T-helper 17 cell (primary cell): Measurements from ENCODE around the gene PNPLA1. TPM values are rescaled to one million over a fixed set of nuclear protein-coding genes. Genes with fewer than 3 reads are reported as not detected.
"Not testable (repeated sequence)": the region's sequence is repeated elsewhere in the genome, so short reads cannot be mapped to it uniquely, and the experiment has no call there.

Experiments used
- ATAC-seq: fragments of 150-1000 bp; cut with Tn5 transposase; 2 replicates; pipeline ENCODE4 v1.10.0; 2021; ENCODE audit warnings: mild to moderate bottlenecking, moderate library complexity
- DNase-seq, 3 donors: peaks; one replicate each; pipeline versions ENCODE4 v3.0.0 to v3.0.0-alpha.2; 2020 to 2021
- H3K9me3 ChIP-seq: one replicate; pipeline ENCODE4 v1.7.0; 2013; ENCODE audit warnings: low read length, mild to moderate bottlenecking; ENCODE audit not compliant: control insufficient read depth, poor library complexity, severe bottlenecking
- H3K27ac Mint-ChIP-seq: one replicate; pipeline ENCODE4 v1.8.0; 2022; ENCODE audit warnings: mild to moderate bottlenecking, moderate library complexity, mixed read lengths
- H3K27me3 Mint-ChIP-seq: one replicate; pipeline ENCODE4 v1.8.0; 2022; ENCODE audit warnings: mixed read lengths
- H3K36me3 Mint-ChIP-seq: one replicate; pipeline ENCODE4 v1.8.0; 2022; ENCODE audit warnings: low read depth, mixed read lengths
- H3K4me1 Mint-ChIP-seq: one replicate; pipeline ENCODE4 v1.8.0; 2022; ENCODE audit warnings: mild to moderate bottlenecking, mixed read lengths
- H3K4me3 Mint-ChIP-seq: one replicate; pipeline ENCODE4 v1.8.0; 2022; ENCODE audit warnings: mild to moderate bottlenecking, moderate library complexity, mixed read lengths
- total RNA-seq, 4 donors: library from RNA in 2 of 4; stranded (reverse) in 2 of 4; gene quantifications; one replicate each; pipeline ENCODE4 v1.2.3 and lab custom pipeline; 2022 to 2026

The PNPLA1 gene
- total RNA-seq, 2 donors from 2014 or later, result 0.15 TPM; not detected in 1

DNA sequence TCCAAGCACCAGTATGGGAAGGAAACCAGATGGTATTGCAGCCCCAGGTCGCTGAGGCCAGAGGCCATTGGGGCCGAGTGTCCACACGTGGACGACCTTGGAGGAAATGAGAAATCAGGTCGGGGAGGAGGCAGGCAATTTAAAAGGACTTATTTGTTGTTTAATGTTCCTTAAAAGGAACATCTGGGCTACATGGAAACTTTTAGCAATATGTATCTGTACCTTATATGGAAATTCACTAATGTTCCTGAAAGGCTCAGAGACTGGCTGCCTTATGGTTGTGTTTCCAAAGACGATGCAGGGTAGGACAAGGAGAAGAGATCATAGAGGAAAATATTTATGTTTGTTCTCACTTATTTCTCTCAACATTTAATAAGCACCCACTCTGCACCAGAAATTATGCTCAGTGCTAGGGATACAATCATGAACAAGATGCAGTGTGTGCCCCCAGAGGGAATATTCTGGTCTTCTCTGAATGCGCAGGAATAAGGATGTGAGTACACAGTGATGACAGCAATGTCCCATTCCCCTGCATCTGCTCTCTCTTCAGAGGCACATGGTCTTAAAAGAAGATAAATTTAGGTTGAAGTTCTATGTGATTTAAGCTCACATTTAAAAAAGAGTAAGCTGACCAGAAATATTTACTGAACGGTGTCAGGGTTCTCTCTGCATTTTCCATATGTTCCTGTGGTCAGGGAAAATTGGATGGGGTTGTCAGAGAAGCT lies 63.5 kb downstream of the PNPLA1 start:
- no peaks in the 10 kb centered on the region for H3K9me3 ChIP-seq
- Mint-ChIP-seq H3K27ac (no peak overlapping the region), H3K4me1 (peaks cover 12% of the 10 kb centered on the region), H3K36me3 (peaks cover 8% of the 10 kb centered on the region), H3K4me3 (no peak overlapping the region), H3K27me3 (peaks cover 45% of the 10 kb centered on the region)
- DNase-seq (no peak), ATAC-seq (no peak)

DNA sequence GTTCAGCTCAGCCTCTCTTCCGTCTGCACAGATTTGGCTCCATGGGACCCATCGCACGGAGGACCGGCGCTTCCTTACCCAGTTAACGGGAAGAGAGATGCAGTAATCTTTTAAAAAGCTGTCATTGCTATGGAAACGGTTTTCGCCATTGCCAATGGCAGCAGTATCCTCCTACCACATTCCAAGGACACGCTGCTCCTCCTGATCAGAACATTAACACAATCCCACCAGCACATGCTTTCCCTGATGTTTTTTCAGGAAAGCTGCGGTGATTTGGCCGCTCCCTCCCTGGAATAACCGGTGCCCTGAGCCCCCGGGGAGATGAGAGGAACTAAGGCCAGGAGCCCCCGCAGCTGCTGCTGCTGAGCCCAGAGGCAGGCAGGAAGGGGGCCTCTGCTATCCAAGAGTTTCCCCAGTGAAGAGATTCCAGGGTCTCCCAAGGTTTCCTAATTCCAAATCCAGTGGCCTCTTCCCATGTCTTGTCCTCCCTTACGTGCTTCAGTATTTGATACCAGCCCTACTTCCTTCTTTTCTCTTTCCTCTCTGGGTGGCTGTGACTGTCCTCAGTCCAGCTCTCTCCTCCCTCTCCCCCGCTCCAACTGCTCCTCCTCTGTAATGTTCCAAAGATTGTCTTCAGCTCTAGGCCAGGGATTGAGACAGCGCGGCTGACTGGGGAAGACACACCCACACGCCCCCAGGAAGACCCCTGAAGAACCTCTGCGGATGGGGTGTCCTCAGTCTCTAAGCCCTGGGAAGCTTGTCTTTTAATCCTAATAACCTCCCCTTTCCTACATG lies 64.3 kb downstream of the PNPLA1 start:
- Mint-ChIP-seq H3K4me3 (peak overlapping the region; percentile 56), H3K36me3 (peaks cover 10% of the 10 kb centered on the region), H3K27ac (no peak overlapping the region), H3K4me1 (peaks cover 14% of the 10 kb centered on the region), H3K27me3 (peaks cover 45% of the 10 kb centered on the region)
- DNase-seq (no peak), ATAC-seq (no peak)
- H3K9me3 ChIP-seq, result no peaks in the 10 kb centered on the region

DNA sequence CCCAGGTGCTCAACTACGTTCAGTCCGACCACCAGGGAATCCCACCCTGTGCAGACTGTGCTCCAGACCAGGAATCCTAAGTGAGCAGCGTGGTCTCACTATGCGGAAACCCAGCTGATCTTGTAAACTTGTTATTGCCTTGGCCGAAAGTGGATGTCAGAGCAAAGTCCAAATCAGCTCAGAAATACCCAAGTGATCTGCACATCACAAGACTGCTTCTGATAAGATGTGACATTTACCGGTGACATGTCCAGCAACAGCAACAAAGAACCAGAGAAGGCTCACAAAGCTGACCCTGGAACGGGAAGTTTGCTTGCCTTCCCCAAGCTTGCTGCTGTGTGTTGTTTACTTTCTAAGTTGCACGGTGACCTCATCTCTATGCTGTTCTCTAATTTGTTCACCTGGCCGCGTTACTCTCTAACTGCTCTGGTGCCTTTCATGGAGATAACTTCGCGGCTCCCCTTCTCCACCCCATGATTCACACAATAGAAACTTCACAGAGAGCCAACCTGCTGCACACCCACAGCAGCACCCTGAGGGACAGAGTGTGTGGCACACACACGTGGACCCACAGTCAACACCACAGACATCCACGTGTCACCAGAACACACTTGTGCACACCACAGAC lies 65.1 kb downstream of the PNPLA1 start:
- DNase-seq (no peak), ATAC-seq (no peak)
- peaks cover 52% of the 10 kb centered on the region for H3K27me3 Mint-ChIP-seq
- H3K9me3 ChIP-seq, result no peaks in the 10 kb centered on the region
- H3K27ac Mint-ChIP-seq, result peak overlapping the region; percentile 51
- no peak overlapping the region for H3K4me3 Mint-ChIP-seq
- peaks cover 10% of the 10 kb centered on the region for H3K36me3 Mint-ChIP-seq
- peaks cover 14% of the 10 kb centered on the region for H3K4me1 Mint-ChIP-seq

DNA sequence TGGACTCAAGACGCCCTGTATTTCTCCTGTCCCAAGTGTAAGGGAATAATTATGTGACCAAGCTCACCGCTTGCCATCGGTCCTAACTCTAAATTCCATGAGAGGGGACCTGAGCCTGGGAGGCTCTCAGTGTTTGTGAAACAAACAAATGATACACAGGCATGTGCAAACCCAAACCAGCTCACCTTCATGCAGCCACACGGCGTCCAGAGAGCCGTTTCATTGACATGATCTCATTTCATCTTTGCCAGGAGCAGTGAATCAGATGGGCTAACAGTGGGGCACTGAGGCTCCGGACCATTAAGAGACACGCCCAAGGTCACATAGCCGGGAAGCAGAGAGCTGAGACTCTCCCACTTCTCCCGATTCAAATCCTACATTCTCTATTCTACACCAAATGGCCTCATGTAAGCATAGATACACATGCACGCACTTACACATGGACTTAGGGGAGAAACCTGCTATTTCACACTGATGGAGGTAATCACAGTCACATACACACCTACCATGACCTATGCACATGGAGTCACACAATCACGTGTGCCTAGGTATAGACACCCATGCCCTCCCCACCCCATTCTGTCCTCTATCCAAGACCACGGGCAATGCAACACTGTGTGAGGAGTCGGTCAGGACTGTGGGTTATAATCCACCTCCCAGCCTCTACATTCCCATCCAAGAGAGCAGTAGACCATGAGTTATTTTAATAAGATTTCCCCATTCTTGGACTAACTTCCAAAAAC lies 65.8 kb downstream of the PNPLA1 start:
- Mint-ChIP-seq H3K27ac (peak overlapping the region; percentile 51), H3K36me3 (peaks cover 10% of the 10 kb centered on the region), H3K4me3 (no peak overlapping the region), H3K27me3 (peaks cover 58% of the 10 kb centered on the region), H3K4me1 (peaks cover 14% of the 10 kb centered on the region)
- no peak for DNase-seq
- ATAC-seq, result no peak
- H3K9me3 ChIP-seq, result no peaks in the 10 kb centered on the region

DNA sequence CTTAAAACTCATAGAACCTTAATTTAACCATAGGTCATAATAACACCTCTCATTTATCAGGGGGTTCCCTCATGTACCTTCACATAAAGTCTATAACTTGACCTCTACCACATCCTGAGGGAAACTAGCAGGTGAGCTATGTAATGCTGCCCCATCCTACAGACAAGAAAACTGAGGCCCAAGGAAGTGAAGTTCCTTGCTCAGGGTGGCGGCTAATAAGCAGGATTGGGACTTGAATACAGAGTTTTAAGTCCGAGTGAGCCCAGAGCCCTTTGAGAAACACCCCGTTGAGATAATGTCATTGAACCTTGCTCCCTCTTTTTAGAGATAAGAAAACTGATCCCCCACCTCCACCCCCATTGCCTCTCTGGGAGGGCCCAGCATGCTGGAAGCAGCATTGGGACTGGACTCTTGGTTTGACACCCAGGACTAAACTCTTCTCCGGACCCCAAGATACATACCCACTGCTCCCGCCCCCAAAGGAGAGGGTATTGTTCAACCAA lies 66.4 kb downstream of the PNPLA1 start:
- DNase-seq (no peak), ATAC-seq (no peak)
- H3K9me3 ChIP-seq, result no peaks in the 10 kb centered on the region
- H3K4me3 Mint-ChIP-seq, result no peak overlapping the region
- peak overlapping the region; percentile 75 for H3K27ac Mint-ChIP-seq
- H3K4me1 Mint-ChIP-seq, result peaks cover 18% of the 10 kb centered on the region
- H3K27me3 Mint-ChIP-seq, result peaks cover 63% of the 10 kb centered on the region
- H3K36me3 Mint-ChIP-seq, result peaks cover 10% of the 10 kb centered on the region

DNA sequence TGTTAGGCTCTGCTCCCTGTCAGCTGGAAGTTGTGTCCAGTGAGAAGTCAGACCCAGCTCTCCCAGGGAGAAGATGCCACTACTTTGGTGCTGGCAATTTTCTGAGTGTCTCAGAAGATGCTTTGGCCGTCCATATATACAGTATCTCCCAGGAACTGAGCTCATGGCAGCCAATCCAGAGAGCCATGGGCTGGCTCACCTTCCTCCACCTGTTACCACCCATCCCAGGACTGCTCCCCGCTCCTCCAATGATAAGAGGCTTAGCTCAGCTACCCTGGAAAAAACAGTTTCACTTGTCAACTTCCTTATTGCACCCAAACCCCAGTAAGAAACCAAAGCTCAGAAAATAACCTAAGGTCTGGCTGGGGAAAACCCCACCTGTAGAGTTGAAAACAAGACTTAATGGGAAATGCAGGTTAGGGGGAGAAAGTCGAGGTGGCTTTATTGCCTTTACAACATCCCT lies 67.0 kb downstream of the PNPLA1 start, which contains the start of gene BNIP5:
Gene BNIP5, minus strand, starts transcription at position 110 of the 463 bp plus-strand sequence. CDS start 6,198 bp downstream, outside the sequence.
- Mint-ChIP-seq H3K36me3 (peaks cover 10% of the 10 kb centered on the region), H3K4me1 (peaks cover 18% of the 10 kb centered on the region), H3K4me3 (peak within 1 kb of the TSS; percentile 25), H3K27me3 (peaks cover 62% of the 10 kb centered on the region), H3K27ac (peak within 1 kb of the TSS; percentile 75)
- DNase-seq (no peak), ATAC-seq (peak; percentile 79)
- H3K9me3 ChIP-seq, result no peaks in the 10 kb centered on the region

DNA sequence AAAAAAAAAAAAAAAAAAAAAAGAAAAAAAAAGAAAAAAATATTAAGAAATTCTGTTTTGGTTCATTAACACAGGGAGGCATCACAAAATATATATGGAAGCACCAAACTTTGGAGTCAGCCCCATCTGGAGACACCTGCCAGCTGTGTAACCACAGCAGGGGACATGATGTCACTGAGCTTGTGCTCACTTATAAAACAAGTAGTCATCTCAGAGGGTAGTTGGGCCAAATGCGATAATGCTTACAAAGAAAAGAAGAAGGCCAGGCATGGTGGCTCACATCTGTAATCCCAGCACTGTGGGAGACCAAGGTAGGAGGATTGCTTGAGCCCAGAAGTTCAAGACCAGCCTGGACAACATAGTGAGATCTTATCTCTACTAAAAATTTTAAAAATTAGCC lies 68.0 kb downstream of the PNPLA1 start:
- Mint-ChIP-seq H3K4me1 (peaks cover 13% of the 10 kb centered on the region), H3K36me3 (peaks cover 5% of the 10 kb centered on the region), H3K27me3 (peaks cover 52% of the 10 kb centered on the region), H3K4me3 (no peak overlapping the region), H3K27ac (peak overlapping the region; percentile 75)
- no peak for DNase-seq
- ATAC-seq, result no peak
- H3K9me3 ChIP-seq, result no peaks in the 10 kb centered on the region

DNA sequence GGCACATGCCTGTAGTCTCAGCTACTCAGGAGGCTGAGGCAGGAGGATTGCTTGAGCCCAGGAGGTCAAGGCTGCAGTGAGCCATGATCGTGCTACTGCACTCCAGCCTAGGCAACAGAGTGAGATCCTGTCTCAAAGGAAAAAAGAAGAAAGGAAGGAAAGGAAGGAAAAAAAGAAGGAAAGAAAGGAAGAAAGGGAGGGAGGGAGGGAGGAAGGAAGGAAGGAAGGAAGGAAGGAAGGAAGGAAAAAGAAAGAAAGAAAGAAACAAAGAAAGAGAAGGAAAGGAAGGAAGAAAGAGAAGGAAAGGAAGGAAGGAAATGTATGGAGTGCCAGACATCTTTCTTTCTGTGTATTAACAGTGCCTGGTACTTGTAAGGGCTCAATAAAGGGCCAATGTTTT lies 68.4 kb downstream of the PNPLA1 start:
- H3K36me3 Mint-ChIP-seq, DNase-seq, ATAC-seq, H3K9me3 ChIP-seq, H3K4me3 Mint-ChIP-seq: not testable (repeated sequence)
- Mint-ChIP-seq H3K27me3 (peaks cover 52% of the 10 kb centered on the region), H3K27ac (peak overlapping the region; percentile 75), H3K4me1 (peaks cover 13% of the 10 kb centered on the region)

DNA sequence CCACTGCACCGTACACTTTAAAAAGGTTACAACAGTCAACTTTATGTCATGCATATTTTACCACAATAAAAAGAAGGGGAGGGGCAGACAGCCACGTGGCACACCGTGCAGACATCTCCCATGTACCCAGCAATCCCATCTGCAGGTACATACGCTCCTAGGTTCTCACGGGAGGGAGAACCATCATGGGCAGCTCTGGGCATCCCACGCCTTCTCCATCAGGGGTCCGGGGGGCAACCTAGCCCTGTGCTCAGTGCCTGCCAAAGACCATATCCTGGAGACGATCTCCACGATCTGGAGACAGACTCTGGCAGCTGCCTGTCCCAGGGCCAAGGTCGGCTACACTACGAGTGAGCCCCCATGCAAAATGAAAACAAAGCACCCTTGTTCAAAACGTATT lies 69.3 kb downstream of the PNPLA1 start:
- DNase-seq (no peak), ATAC-seq (no peak)
- H3K27me3 Mint-ChIP-seq, result peaks cover 45% of the 10 kb centered on the region
- H3K36me3 Mint-ChIP-seq, result peaks cover 5% of the 10 kb centered on the region
- no peaks in the 10 kb centered on the region for H3K9me3 ChIP-seq
- peaks cover 13% of the 10 kb centered on the region for H3K4me1 Mint-ChIP-seq
- no peak overlapping the region for H3K27ac Mint-ChIP-seq
- no peak overlapping the region for H3K4me3 Mint-ChIP-seq

DNA sequence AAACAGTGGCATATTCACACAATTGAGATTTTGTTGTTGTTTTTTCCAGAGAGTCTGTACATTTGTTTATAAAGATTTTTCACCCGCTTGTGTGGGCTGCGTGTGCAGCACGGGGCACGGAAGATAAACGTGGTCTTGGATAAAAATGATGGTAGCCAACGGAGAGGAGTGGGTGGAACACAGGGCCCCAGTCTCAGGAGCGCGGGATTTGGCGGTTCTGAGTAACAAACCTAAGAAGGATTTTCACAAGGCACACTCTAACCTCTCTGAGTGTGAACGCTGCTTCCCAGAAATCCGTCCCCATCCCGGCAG lies 70.4 kb downstream of the PNPLA1 start:
- H3K9me3 ChIP-seq, result no peaks in the 10 kb centered on the region
- ATAC-seq (no peak), DNase-seq (no peak)
- no peak overlapping the region for H3K27ac Mint-ChIP-seq
- peaks cover 33% of the 10 kb centered on the region for H3K27me3 Mint-ChIP-seq
- peaks cover 13% of the 10 kb centered on the region for H3K4me1 Mint-ChIP-seq
- peaks cover 2% of the 10 kb centered on the region for H3K36me3 Mint-ChIP-seq
- H3K4me3 Mint-ChIP-seq, result no peak overlapping the region

DNA sequence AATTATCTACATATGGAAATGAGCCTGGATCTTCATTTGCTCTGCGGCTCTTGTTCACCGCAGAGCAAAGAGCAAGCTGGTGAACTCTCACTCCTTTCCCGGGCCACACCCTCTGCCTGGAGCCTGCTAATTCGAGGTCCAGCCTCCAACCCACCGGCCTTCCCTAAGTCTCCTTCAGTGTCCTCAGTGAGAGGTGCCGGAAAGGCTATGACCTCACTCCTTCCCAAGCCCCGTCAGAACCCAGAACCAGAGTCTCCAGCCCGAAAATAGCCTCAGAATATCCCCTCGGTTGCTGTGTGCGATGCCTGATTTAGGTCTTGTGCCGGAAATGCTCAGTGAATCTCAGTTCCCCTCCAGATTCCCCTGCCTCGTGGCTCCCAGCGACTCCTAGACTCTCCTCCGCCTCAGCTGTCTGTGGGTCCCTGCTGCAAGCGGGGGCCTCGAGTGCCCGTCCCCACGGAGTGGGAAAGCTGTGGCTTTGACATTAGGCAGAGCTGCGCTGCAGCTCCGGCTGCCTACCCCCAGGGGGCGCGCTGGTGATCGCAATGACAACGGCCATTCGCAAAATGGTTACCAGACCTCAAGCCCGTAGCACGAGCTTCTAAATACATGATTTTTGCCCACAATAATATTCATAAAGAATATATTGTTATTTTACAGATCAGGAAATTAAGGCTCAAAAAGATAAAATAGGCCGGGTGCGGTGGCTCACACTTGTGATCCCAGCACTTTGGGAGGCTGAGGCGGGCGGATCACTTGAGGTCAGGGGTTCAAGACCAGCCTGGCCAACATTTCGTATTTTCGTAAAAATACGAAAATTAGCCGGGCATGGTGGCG lies 71.0 kb downstream of the PNPLA1 start:
- Mint-ChIP-seq H3K27ac (no peak overlapping the region), H3K27me3 (peaks cover 28% of the 10 kb centered on the region), H3K36me3 (peaks cover 2% of the 10 kb centered on the region), H3K4me3 (peak overlapping the region; percentile 80), H3K4me1 (peaks cover 13% of the 10 kb centered on the region)
- peak; percentile 49 to 66 (median 57) for DNase-seq
- ATAC-seq, result peak; percentile 77
- no peaks in the 10 kb centered on the region for H3K9me3 ChIP-seq

DNA sequence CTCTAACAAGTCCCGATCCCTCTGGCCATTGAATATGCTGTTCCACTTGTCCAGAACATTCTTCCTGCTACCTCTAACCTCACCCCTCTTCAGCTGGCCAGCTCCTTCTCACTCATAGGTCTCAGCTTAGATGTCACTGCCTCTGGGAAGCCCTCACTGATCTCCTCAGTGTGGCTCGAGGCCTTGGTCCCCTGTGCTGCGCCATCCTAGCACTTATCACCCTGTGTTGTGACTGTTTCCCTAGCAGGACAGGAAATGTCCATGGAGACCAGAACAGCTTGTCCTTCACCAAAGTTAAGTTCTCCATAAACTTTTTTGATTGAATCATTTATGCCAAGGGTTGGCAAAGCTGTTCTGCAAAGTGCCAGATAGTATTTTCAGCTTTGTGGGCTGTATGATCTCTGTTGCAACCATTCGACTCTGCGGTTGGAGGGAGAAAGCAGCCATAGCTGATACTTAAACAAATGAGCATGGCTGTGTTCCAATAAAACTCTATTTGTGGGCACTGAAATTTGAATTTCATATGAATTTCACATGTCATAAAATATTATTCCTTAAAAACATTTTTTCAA lies 73.3 kb downstream of the PNPLA1 start:
- H3K4me3 Mint-ChIP-seq, result no peak overlapping the region
- no peak for DNase-seq
- no peak overlapping the region for H3K27ac Mint-ChIP-seq
- peaks cover 2% of the 10 kb centered on the region for H3K36me3 Mint-ChIP-seq
- H3K4me1 Mint-ChIP-seq, result peaks cover 6% of the 10 kb centered on the region
- H3K9me3 ChIP-seq, result no peaks in the 10 kb centered on the region
- H3K27me3 Mint-ChIP-seq, result peaks cover 27% of the 10 kb centered on the region
- no peak for ATAC-seq
